ENCODE data around the gene C2orf92.

The C2orf92 gene

GRCh38 chr2:97727296-97727695 is 57.8 kb downstream of the C2orf92 start:
- H3K4me1 ChIP-seq (ENCODE audit: control insufficient read depth, low read length) = no peaks in the 10 kb centered on the region
- no peak overlapping the region for H3K4me2 ChIP-seq (ENCODE audit: low read length)
- no peaks in the 10 kb centered on the region for H4K20me1 ChIP-seq (ENCODE audit: control insufficient read depth, insufficient read depth, low read depth, low read length)
- H3K9me3 ChIP-seq (ENCODE audit: control insufficient read depth, insufficient read depth, low read length) = no peaks in the 10 kb centered on the region
- TF ChIP-seq, protein P1, sequence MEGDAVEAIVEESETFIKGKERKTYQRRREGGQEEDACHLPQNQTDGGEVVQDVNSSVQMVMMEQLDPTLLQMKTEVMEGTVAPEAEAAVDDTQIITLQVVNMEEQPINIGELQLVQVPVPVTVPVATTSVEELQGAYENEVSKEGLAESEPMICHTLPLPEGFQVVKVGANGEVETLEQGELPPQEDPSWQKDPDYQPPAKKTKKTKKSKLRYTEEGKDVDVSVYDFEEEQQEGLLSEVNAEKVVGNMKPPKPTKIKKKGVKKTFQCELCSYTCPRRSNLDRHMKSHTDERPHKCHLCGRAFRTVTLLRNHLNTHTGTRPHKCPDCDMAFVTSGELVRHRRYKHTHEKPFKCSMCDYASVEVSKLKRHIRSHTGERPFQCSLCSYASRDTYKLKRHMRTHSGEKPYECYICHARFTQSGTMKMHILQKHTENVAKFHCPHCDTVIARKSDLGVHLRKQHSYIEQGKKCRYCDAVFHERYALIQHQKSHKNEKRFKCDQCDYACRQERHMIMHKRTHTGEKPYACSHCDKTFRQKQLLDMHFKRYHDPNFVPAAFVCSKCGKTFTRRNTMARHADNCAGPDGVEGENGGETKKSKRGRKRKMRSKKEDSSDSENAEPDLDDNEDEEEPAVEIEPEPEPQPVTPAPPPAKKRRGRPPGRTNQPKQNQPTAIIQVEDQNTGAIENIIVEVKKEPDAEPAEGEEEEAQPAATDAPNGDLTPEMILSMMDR (IDR thresholded peaks at IDR 0.05; ENCODE audit: low read depth, low read length, poor library complexity, severe bottlenecking) = no peak
- TF ChIP-seq EZH2phosphoT487 (IDR thresholded peaks at IDR 0.05; ENCODE audit: borderline replicate concordance, low read length) = no peak
- H3F3A ChIP-seq (ENCODE audit: control insufficient read depth, insufficient read depth) = no peaks in the 10 kb centered on the region
- H3K27me3 ChIP-seq (ENCODE audit: control insufficient read depth, low read length) = no peaks in the 10 kb centered on the region
- no peaks in the 10 kb centered on the region for H3K36me3 ChIP-seq (ENCODE audit: control insufficient read depth, low read length)
- no peak overlapping the region for H3K4me3 ChIP-seq (ENCODE audit: low read length)
- no peaks in the 10 kb centered on the region for H3K9me2 ChIP-seq (replicated peaks; ENCODE audit: control insufficient read depth, low read length)
- no peaks in the 10 kb centered on the region for H3K79me2 ChIP-seq (ENCODE audit: control insufficient read depth, low read length)
- no peak overlapping the region for H3K27ac ChIP-seq (ENCODE audit: low read depth, low read length)

- Histone ChIP-seq H3K4me2 (ENCODE audit: low read length) (no peak overlapping the region), H3K4me3 (ENCODE audit: low read length) (no peak overlapping the region), H3K9me3 (ENCODE audit: control insufficient read depth, insufficient read depth, low read length) (no peaks in the 10 kb centered on the region), H3K9me2 (replicated peaks; ENCODE audit: control insufficient read depth, low read length) (no peaks in the 10 kb centered on the region), H3K27me3 (ENCODE audit: control insufficient read depth, low read length) (no peaks in the 10 kb centered on the region), H3K4me1 (ENCODE audit: control insufficient read depth, low read length) (no peaks in the 10 kb centered on the region), H3K79me2 (ENCODE audit: control insufficient read depth, low read length) (no peaks in the 10 kb centered on the region), H3K36me3 (ENCODE audit: control insufficient read depth, low read length) (no peaks in the 10 kb centered on the region), H3K27ac (ENCODE audit: low read depth, low read length) (no peak overlapping the region), H4K20me1 (ENCODE audit: control insufficient read depth, insufficient read depth, low read depth, low read length) (no peaks in the 10 kb centered on the region), H3F3A (ENCODE audit: control insufficient read depth, insufficient read depth) (no peaks in the 10 kb centered on the region)
- no peak for TF ChIP-seq EZH2phosphoT487 (IDR thresholded peaks at IDR 0.05; ENCODE audit: borderline replicate concordance, low read length)
- TF ChIP-seq, protein P1 (IDR thresholded peaks at IDR 0.05; ENCODE audit: low read depth, low read length, poor library complexity, severe bottlenecking) = no peak
Measured at GRCh38 chr2:97728091-97728731, 58.7 kb downstream of the C2orf92 start.

- H4K20me1 ChIP-seq (ENCODE audit: control insufficient read depth, insufficient read depth, low read depth, low read length) = no peaks in the 10 kb centered on the region
- TF ChIP-seq, protein P1 (IDR thresholded peaks at IDR 0.05; ENCODE audit: low read depth, low read length, poor library complexity, severe bottlenecking) = no peak
- no peak for TF ChIP-seq EZH2phosphoT487 (IDR thresholded peaks at IDR 0.05; ENCODE audit: borderline replicate concordance, low read length)
- H3K4me3 ChIP-seq (ENCODE audit: low read length) = no peak overlapping the region
- H3K79me2 ChIP-seq (ENCODE audit: control insufficient read depth, low read length) = no peaks in the 10 kb centered on the region
- no peaks in the 10 kb centered on the region for H3K9me3 ChIP-seq (ENCODE audit: control insufficient read depth, insufficient read depth, low read length)
- H3K27ac ChIP-seq (ENCODE audit: low read depth, low read length) = no peak overlapping the region
- H3K4me1 ChIP-seq (ENCODE audit: control insufficient read depth, low read length) = no peaks in the 10 kb centered on the region
- H3K36me3 ChIP-seq (ENCODE audit: control insufficient read depth, low read length) = no peaks in the 10 kb centered on the region
- no peak overlapping the region for H3K4me2 ChIP-seq (ENCODE audit: low read length)
- no peaks in the 10 kb centered on the region for H3F3A ChIP-seq (ENCODE audit: control insufficient read depth, insufficient read depth)
- H3K9me2 ChIP-seq (replicated peaks; ENCODE audit: control insufficient read depth, low read length) = no peaks in the 10 kb centered on the region
- no peaks in the 10 kb centered on the region for H3K27me3 ChIP-seq (ENCODE audit: control insufficient read depth, low read length)
Measured at GRCh38 chr2:97730245-97730644, 60.7 kb downstream of the C2orf92 start.
